NT2/D1 (cell line): ENCODE results near the gene HOXB5.

ENCODE experiments used
- SUZ12 ChIP-seq: IDR thresholded peaks from 2 replicates; pipeline ENCODE4 v1.6.1; 2011; ENCODE audit not compliant: insufficient read length, insufficient read depth; ENCODE audit errors: extremely low read depth
- YY1 ChIP-seq: IDR thresholded peaks from 2 replicates; pipeline ENCODE4 v1.6.1; 2011; ENCODE audit not compliant: insufficient read length, insufficient read depth
- ZNF274 ChIP-seq: IDR thresholded peaks from 2 replicates; pipeline ENCODE4 v1.6.1; 2011; ENCODE audit warnings: mild to moderate bottlenecking, low read depth, low read length

DNA sequence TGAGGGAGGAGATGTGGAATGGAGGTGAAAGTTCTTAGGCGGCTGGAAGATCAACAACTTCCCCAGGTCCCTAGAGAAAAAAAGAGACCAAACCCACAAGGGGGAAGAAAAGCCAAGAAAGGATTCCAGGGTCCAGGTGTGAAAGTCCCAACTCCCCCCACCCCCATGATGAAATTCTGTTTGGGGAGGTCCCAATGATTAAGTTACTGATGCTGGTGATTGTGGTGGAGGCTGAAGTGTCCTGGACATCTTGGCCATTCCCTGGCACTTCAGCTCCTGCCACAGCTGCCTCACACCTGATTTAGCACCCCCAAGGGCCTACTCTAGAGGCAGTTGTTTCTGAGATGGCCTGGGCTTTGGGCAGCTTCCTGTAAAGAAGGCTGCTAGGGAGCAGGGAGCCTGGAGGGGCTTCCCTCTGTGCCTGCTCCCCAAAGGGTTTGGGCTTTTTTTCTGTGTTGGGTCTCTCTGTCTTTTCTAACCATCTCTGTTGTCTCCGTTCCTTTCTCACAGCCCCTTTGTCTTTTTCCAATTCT is 28.5 kb downstream of the HOXB5 start:
- TF ChIP-seq ZNF274 (no peak), SUZ12 (no peak), YY1 (no peak)
